ENCODE results near the gene MTOR. TPM values are rescaled to one million over a fixed set of nuclear protein-coding genes. Genes with fewer than 3 reads are reported as not detected.

MTOR gene
- polyA plus RNA-seq, 3 donors, result 2.0 to 29.4 (median 3.3) TPM

- Histone ChIP-seq H3K4me2 (replicated peaks; ENCODE audit: extremely low read depth, low read length, poor library complexity, severe bottlenecking) (no peak overlapping the region), H3K27ac (ENCODE audit: low read depth in 1 of 2, low read length in 2 of 2) (no peak overlapping the region), H3K9ac (ENCODE audit: insufficient read depth, low read length, poor library complexity, severe bottlenecking) (no peak overlapping the region), H3K36me3 (replicated peaks in 1 of 2; ENCODE audit: control insufficient read depth in 1 of 2, insufficient read depth in 2 of 2, low read length in 2 of 2) (peaks cover 44 to 98% of the 10 kb centered on the region in 2 donors), H4K20me1 (ENCODE audit: insufficient read depth, low read length) (no peaks in the 10 kb centered on the region), H2AFZ (ENCODE audit: insufficient read depth, low read depth, low read length, poor library complexity, severe bottlenecking) (no peak overlapping the region), H3K4me1 (ENCODE audit: control insufficient read depth in 1 of 2, insufficient read depth in 2 of 2, low read length in 2 of 2) (no peaks in the 10 kb centered on the region), H3K27me3 (ENCODE audit: control insufficient read depth in 2 of 2, insufficient read depth in 2 of 2, low read length in 2 of 2) (no peaks in the 10 kb centered on the region), H3K4me3 (replicated peaks in 1 of 3; ENCODE audit: low read depth in 2 of 3, low read length in 3 of 3) (no peak overlapping the region), H3K9me3 (replicated peaks in 1 of 2; ENCODE audit: control insufficient read depth in 1 of 2, insufficient read depth in 1 of 2, low read length in 2 of 2) (no peaks in the 10 kb centered on the region), H3K79me2 (ENCODE audit: insufficient read depth, low read length) (no peaks in the 10 kb centered on the region)
- no peak for DNase-seq
- Mint-ChIP-seq H3K4me3 (no peak overlapping the region), H3K4me1 (no peaks in the 10 kb centered on the region), H3K27me3 (ENCODE audit: low read depth in 3 of 3) (no peaks in the 10 kb centered on the region), H3K36me3 (peaks cover 66 to 76% of the 10 kb centered on the region in 2 donors), H3K27ac (no peak overlapping the region), H3K9me3 (no peaks in the 10 kb centered on the region)
- intact Hi-C loops (cut with micrococcal nuclease), result no loop called here
- no peak for TF ChIP-seq CTCF (IDR thresholded peaks at IDR 0.05)
These were observed 83.2 kb downstream of the MTOR start for GRCh38 chr1:11179125-11179524.

- no peaks in the 10 kb centered on the region for H3K9me3 Mint-ChIP-seq
- H3K36me3 Mint-ChIP-seq, result peaks cover 64 to 77% of the 10 kb centered on the region in 2 donors
- no peaks in the 10 kb centered on the region for H3K9me3 ChIP-seq (replicated peaks in 1 of 2; ENCODE audit: control insufficient read depth in 1 of 2, insufficient read depth in 1 of 2, low read length in 2 of 2)
These were observed 84.0 kb downstream of the MTOR start for GRCh38 chr1:11178021-11179015.

More at GRCh38 chr1:11178021-11179015, 84.0 kb downstream of the MTOR start:
- Histone ChIP-seq H3K4me2 (replicated peaks; ENCODE audit: extremely low read depth, low read length, poor library complexity, severe bottlenecking) (no peak overlapping the region), H3K9ac (ENCODE audit: insufficient read depth, low read length, poor library complexity, severe bottlenecking) (no peak overlapping the region), H3K36me3 (replicated peaks in 1 of 2; ENCODE audit: control insufficient read depth in 1 of 2, insufficient read depth in 2 of 2, low read length in 2 of 2) (peaks cover 46 to 97% of the 10 kb centered on the region in 2 donors), H4K20me1 (ENCODE audit: insufficient read depth, low read length) (no peaks in the 10 kb centered on the region), H3K27ac (ENCODE audit: low read depth in 1 of 2, low read length in 2 of 2) (no peak overlapping the region), H2AFZ (ENCODE audit: insufficient read depth, low read depth, low read length, poor library complexity, severe bottlenecking) (no peak overlapping the region), H3K4me1 (ENCODE audit: control insufficient read depth in 1 of 2, insufficient read depth in 2 of 2, low read length in 2 of 2) (no peaks in the 10 kb centered on the region), H3K27me3 (ENCODE audit: control insufficient read depth in 2 of 2, insufficient read depth in 2 of 2, low read length in 2 of 2) (no peaks in the 10 kb centered on the region), H3K4me3 (replicated peaks in 1 of 3; ENCODE audit: low read depth in 2 of 3, low read length in 3 of 3) (no peak overlapping the region), H3K79me2 (ENCODE audit: insufficient read depth, low read length) (no peaks in the 10 kb centered on the region)
- no peak for DNase-seq
- no peaks in the 10 kb centered on the region for H3K27me3 Mint-ChIP-seq (ENCODE audit: low read depth in 3 of 3)
- 86% methylated on average over 5 of the region's 7 CpGs for WGBS (ENCODE audit: insufficient coverage)
- no peak overlapping the region for H3K4me3 Mint-ChIP-seq
- TF ChIP-seq CTCF (IDR thresholded peaks at IDR 0.05), result no peak
- no peaks in the 10 kb centered on the region for H3K4me1 Mint-ChIP-seq
- no peak overlapping the region for H3K27ac Mint-ChIP-seq
- intact Hi-C loops (cut with micrococcal nuclease), result no loop called here
